Upper lobe of right lung (tissue), 1 donor: ENCODE results near the gene MBTD1. TPM values are rescaled to one million over a fixed set of nuclear protein-coding genes. Genes with fewer than 3 reads are reported as not detected.

Experiments used
- ATAC-seq: fragments of 200-7000 bp; cut with Tn5 transposase; one replicate; pipeline ENCODE4 v1.9.1; 2020; ENCODE audit warnings: mild to moderate bottlenecking, moderate library complexity
- DNase-seq: peaks from one replicate; pipeline ENCODE4 v3.0.0-alpha.2; 2020
- H3K27ac ChIP-seq: fragments of 200-600 bp; one replicate; pipeline ENCODE4 v1.8.0; 2022
- H3K27me3 ChIP-seq: fragments of 200-600 bp; one replicate; pipeline ENCODE4 v1.8.0; 2022; ENCODE audit warnings: mild to moderate bottlenecking
- H3K36me3 ChIP-seq: fragments of 200-600 bp; one replicate; pipeline ENCODE4 v1.8.0; 2022
- H3K4me1 ChIP-seq: fragments of 200-600 bp; one replicate; pipeline ENCODE4 v1.8.0; 2022
- H3K4me3 ChIP-seq: fragments of 200-600 bp; one replicate; pipeline ENCODE4 v1.8.0; 2022; ENCODE audit warnings: mild to moderate bottlenecking
- H3K9me3 ChIP-seq: fragments of 200-600 bp; one replicate; pipeline ENCODE4 v1.8.0; 2022
- intact Hi-C: fragments of 100-400 bp; cut with DNase I; formaldehyde crosslinking; loops from one replicate; pipeline ENCODE4 v1.11.0; 2022
- total RNA-seq: library from RNA; stranded (reverse); fragmentation: NEBNext Ultra II Directional; extraction: Animal tissue kit (Norgen Biotek cat#: 25700); gene quantifications from one replicate; pipeline ENCODE4 v1.2.1, GENCODE V29; 2021
- TF ChIP-seq, protein P1 (sequence below): fragments of 200-600 bp; IDR thresholded peaks from one replicate; pipeline ENCODE4 v1.8.0; 2022; ENCODE audit warnings: antibody characterized with exemption
- donor health status: DM: no; HTN: yes; CAD: no; lungs with severe emphysema.

MBTD1 gene
- total RNA-seq, 1 donor from 2014 or later, result 14.2 TPM

DNA sequence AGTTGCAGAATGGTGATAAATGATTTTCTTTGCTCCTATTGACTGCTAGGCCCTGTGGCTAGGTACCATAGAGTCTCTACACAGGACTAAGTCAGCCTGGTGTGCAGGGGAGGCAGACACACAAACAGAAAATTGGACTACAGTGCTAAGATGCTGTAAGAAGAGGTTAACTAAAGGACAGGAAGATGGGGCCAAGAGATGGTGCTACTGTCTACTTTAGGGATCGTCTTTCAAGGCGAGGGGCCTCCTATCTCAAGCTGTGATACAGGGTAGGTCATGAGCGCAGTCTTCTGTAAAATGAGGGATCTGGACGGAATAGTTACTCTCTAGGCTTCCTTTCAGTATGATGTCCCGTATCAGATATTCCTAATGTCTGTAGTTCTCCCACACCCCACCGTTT is 105.7 kb downstream of the MBTD1 start:
- Histone ChIP-seq H3K9me3 (no peaks in the 10 kb centered on the region), H3K4me3 (peak overlapping the region; percentile 81), H3K36me3 (peaks cover 7% of the 10 kb centered on the region), H3K27ac (peak overlapping the region; percentile 77), H3K27me3 (no peaks in the 10 kb centered on the region), H3K4me1 (peaks cover 13% of the 10 kb centered on the region)
- ATAC-seq (no peak), DNase-seq (no peak)
- TF ChIP-seq, protein P1, sequence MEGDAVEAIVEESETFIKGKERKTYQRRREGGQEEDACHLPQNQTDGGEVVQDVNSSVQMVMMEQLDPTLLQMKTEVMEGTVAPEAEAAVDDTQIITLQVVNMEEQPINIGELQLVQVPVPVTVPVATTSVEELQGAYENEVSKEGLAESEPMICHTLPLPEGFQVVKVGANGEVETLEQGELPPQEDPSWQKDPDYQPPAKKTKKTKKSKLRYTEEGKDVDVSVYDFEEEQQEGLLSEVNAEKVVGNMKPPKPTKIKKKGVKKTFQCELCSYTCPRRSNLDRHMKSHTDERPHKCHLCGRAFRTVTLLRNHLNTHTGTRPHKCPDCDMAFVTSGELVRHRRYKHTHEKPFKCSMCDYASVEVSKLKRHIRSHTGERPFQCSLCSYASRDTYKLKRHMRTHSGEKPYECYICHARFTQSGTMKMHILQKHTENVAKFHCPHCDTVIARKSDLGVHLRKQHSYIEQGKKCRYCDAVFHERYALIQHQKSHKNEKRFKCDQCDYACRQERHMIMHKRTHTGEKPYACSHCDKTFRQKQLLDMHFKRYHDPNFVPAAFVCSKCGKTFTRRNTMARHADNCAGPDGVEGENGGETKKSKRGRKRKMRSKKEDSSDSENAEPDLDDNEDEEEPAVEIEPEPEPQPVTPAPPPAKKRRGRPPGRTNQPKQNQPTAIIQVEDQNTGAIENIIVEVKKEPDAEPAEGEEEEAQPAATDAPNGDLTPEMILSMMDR, result no peak
- intact Hi-C loops, result no loop called here

DNA sequence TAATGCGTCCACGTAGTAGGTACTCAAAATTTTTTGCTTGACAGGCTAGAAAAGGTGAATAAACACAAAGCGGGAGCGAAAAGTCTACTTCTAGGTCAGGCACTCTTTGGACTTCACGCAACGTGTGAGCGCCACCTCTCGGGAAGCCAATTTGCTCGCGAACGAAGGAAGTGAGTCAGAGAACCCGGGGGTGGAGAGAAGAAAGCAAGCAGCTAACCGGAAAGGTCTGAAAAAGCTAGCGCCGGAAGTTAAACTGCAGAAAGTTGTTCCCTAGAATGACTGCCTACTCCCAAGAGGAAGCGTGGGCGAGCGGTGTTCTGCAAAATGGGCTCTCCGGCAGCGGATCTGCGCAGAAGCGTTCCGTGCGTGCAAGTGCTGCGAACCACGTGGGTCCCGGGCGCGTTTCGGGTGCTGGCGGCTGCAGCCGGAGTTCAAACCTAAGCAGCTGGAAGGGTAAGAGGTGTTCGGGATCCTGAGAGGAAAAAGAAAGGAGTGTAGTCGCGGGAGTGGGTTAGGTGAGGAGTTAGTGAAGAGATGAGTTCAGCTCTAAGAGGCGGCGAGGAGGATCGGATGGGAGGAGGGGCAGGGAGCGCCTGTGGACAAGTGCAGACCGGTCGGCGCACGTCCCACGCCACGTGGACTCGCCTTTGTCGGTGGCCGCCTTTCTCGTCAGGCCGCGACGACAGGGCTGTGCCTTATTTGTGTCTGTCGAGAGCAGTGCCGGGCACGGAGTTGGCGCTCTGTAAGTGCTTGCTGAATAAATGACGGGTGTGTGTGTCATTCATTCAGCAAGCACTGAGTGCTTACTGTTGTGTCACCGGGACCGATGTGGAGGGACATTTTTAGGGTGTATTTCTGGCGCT is 106.4 kb downstream of the MBTD1 start, which contains the start of gene NME1:
TSS of gene NME1 (plus strand) at position 350 of the 863 bp plus-strand sequence. CDS start 2,096 bp downstream, outside the sequence.
- Histone ChIP-seq H3K4me3 (peak within 1 kb of the TSS; percentile 81), H3K36me3 (peaks cover 7% of the 10 kb centered on the region), H3K4me1 (peaks cover 13% of the 10 kb centered on the region), H3K9me3 (no peaks in the 10 kb centered on the region), H3K27ac (peak within 1 kb of the TSS; percentile 87), H3K27me3 (no peaks in the 10 kb centered on the region)
- DNase-seq, result peak; percentile 97
- TF ChIP-seq, protein P1, result peak; percentile 83
- intact Hi-C loops, result no loop called here
- ATAC-seq, result peak; percentile 99

DNA sequence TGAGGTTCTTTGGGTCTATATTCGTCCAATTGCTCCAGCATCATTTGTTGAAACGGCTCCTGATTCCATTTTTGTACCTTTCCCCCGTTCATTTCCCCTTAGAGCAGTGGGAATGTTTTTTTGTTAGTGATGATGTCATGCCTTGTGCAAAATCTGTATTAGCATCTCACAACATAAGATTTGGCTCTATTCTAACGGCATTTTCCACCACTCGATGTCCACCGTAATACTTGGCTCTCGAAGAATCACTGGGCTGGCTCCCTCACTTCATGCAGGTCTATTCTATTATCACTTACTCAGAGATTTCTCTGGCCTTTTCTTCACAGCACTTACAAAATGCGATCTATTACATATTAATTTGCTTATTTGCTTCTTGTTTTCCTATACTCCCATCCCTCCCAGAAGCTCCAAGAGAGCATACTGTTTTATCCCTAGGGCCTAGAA is 107.1 kb downstream of the MBTD1 start:
- ATAC-seq, result no peak

DNA sequence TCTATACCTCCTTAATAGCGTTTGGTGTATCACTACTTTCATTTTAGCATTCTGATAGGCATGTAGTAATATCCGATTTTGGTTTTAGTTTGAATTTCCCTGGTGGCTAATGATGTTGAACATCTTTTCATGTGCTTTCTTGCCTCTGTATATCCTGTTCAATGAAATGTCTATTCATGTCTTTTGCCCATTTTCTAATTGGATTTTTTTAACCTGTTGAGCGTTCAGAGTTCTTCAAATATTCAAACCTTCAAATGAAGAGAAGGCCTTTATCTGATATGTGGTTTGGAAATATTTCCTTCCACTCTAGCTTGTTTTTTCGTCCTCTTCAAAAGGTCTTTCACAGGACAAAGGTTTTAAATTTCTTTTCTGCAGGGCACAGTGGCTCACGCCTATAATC is 108.9 kb downstream of the MBTD1 start:
- no peaks in the 10 kb centered on the region for H3K9me3 ChIP-seq
- TF ChIP-seq, protein P1, result no peak
- H3K4me3 ChIP-seq, result no peak overlapping the region
- no peak for DNase-seq
- no peak overlapping the region for H3K27ac ChIP-seq
- H3K27me3 ChIP-seq, result no peaks in the 10 kb centered on the region
- H3K4me1 ChIP-seq, result peaks cover 13% of the 10 kb centered on the region
- ATAC-seq, result no peak
- H3K36me3 ChIP-seq, result no peaks in the 10 kb centered on the region
- intact Hi-C loops, result no loop called here

More for the DNA sequence above, 107.1 kb downstream of the MBTD1 start:
- H3K4me3 ChIP-seq, result peak overlapping the region; percentile 40
- peak overlapping the region; percentile 87 for H3K27ac ChIP-seq
- intact Hi-C loops, result no loop called here
- H3K36me3 ChIP-seq, result peaks cover 5% of the 10 kb centered on the region
- DNase-seq, result no peak
- H3K9me3 ChIP-seq, result no peaks in the 10 kb centered on the region
- no peaks in the 10 kb centered on the region for H3K27me3 ChIP-seq
- peaks cover 13% of the 10 kb centered on the region for H3K4me1 ChIP-seq
- TF ChIP-seq, protein P1, result no peak

DNA sequence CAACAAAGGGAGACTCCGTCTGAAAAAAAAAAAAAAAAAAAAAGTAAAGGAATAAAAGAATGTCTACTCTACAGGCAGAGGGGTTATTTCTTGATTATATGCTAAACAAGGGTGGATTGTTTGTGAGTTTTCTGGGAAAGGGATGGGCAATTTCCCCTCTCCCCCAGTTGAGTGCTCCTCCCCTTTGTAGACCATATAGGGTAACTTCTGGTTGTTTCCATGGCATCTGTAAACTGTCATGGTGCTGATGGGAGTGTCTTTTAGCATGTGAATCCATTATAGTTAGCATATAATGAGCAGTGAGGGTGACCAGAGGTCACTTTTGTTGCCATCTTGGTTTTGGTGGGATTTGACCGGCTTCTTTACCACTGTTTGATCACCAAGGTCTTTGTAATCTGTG is 110.7 kb downstream of the MBTD1 start:
- Histone ChIP-seq H3K36me3 (no peaks in the 10 kb centered on the region), H3K9me3 (no peaks in the 10 kb centered on the region), H3K4me1 (peaks cover 11% of the 10 kb centered on the region), H3K27ac (no peak overlapping the region), H3K4me3 (no peak overlapping the region), H3K27me3 (no peaks in the 10 kb centered on the region)
- intact Hi-C loops, result loop anchor here (5.0 kb wide), 1 partner anchor 142 kb away; no protein-coding TSS in a partner anchor
- DNase-seq (no peak), ATAC-seq (no peak)
- TF ChIP-seq, protein P1, result no peak
